GDM1 (cell line): ENCODE measurements around the gene NINL.
"Not testable (repeated sequence)": the region's sequence is repeated elsewhere in the genome, so short reads cannot be mapped to it uniquely, and the experiment has no call there.

Experiments used
- DNase-seq: peaks from one replicate; lab custom pipeline; 2025; lab: John Stamatoyannopoulos, UW

Gene NINL

DNA sequence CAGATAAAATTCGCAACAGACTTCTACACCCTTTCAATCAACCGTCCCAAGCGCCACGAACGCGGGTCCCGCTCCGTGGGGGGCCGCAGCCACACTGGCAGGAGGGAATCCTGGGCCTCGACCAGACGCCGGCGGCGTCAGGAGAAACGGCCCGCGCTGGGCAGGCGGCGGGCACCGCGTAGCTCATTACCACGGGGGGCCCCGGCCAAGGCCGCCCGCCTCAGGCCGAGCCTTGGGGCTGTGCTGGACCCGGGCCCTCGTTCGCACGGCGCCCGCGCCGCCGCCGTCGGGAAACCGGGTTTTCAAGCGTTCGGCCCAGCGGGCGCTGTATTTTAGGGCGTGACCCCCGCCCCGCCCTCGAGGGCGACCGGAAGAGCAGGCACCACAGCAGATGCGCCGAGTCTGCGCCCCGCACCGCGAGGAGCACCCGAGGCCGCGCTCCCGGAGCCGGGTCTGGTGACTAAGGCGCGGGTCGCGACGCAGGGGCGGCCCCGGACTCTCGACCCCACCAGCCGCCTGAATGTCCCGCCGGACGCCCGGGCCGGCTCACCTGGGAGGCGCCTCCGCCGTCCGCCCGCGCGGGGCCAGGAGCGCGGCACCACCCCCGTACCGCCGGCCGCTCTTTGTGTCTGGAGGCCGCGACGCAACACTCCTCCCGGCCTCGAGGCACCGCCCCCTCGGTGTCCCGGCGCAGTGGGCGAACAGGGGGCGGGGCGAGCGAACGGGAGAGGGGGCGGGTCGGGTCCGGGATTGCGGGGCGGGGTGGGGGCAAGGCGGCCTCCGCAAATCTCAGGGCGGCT lies at the start of gene NINL:
TSS of gene NINL (minus strand) at position 627 of the 800 bp plus-strand sequence. CDS start 58,944 bp downstream, outside the sequence.
- DNase-seq = no peak

DNA sequence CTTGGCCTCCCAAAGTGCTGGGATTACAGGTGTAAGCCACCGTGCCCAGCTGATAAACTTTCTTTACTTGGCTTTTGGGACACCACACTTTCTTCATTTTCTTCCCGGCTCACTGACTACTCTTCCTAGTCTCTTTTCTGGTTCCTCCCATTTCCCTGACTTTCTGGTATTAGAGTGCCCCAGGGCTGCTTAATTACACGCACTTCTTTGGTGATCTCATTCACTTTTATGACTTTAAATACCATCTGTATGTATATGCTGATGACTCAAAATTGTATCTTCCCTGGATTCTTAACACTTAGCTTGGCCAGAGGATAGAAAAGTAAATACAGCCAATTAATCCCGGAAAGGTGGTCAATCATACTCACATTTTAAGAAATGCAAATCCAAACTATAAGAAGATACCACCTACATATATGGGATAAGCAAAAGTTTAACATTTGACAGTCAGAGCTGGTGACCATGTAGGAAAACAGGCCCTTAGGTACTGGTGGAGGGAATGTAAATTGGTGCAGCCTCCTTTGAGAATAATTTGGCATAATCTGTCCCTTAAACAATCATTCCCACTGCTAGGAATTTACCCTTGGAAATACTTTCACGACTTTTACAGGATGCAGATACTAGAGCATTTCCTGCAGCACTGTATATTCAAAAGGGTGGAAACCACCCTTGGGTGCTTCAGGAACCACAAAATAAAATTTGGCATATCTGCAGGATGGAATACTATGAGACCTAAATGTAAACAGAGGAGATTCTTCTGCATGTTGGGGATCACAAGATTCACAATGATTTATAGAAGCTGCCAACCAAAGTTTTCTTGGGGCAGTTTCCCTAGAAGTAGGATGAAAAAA lies 47.8 kb upstream of the NINL start:
- DNase-seq = no peak

DNA sequence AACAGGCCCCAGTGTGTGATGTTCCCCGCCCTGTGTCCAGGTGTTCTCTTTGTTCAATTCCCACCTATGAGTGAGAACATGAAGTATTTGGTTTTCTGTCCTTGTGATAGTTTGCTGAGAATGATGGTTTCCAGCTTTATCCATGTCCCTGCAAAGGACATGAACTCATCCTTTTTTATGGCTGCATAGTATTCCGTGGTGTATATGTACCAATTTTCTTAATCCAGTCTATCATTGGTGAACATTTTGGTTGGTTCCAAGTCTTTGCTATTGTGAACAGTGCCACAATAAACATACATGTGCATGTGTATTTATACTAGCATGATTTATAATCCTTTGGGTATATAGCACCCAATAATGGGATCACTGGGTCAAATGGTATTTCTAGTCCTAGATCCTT lies 45.3 kb upstream of the NINL start:
- DNase-seq = not testable (repeated sequence)

DNA sequence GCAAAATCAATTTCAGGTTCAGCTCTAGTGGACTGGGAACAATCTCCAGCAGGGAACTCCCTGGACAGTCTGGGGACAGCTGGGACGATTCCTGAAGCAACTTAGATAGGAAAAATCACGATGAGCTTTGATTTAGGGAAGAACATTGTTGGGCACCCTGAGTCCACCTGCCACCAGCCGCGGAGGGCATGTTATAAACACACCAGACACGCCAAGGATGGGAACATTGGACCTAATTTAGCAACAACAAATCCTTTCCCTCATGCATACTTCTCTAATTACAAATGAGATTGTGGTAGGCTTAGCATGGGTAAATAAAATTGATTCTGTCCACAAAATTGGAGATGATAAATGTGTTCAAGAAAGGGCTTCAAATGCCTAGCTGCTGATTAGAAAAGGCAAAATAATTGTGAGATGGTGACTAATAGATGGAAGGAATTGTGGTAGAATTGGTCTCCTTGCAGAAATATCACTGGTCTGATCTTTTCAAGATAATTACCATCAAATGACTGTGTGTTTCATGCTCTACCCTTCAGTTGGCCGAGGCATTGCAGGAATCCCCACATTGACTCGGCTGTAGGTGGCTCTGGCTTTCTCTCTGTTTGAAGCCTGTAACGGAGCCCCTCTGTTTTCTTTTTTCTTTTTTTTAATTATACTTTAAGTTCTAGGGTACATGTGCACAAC lies 44.6 kb upstream of the NINL start:
- no peak for DNase-seq

DNA sequence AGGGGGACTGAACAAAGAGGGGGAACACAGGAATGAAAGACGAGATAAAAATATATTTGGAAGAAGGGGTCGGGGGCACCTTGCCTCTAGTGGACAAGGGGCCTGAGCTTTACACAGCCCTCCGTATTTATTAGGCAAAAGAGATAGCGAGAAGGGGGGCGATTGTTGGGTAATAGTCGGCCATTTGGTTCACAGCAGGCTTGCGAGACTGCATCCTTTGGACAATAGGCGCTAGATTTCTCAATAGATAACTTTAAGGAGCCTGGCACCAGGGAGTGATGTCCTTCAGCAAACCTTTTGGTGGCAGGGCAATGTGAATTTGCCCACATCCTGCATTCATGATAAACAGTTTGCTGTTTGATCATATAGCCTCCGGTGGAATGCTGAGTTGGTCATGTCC lies 41.4 kb upstream of the NINL start:
- DNase-seq = no peak

DNA sequence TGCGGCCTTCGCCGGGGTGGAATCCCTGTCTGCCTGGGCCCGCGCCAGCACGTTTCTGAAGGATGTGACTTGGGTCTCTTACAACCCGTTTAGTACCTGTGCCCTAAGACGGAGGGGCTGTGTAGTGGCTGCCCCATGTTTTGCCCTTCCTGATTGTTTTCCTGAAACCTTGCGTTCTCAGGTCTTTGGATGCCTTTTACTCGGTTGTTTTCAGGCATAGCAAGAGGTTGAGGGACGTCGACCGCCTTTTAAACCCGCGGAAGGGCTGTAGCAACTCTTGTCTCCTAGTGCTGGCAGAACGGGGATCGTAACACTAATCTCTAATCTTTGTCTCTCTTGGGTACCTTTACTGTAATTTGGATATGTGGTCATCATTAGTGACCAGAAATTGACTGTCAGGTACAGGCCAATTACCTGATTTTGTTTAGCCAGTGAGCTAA lies 39.2 kb upstream of the NINL start:
- DNase-seq = no peak

DNA sequence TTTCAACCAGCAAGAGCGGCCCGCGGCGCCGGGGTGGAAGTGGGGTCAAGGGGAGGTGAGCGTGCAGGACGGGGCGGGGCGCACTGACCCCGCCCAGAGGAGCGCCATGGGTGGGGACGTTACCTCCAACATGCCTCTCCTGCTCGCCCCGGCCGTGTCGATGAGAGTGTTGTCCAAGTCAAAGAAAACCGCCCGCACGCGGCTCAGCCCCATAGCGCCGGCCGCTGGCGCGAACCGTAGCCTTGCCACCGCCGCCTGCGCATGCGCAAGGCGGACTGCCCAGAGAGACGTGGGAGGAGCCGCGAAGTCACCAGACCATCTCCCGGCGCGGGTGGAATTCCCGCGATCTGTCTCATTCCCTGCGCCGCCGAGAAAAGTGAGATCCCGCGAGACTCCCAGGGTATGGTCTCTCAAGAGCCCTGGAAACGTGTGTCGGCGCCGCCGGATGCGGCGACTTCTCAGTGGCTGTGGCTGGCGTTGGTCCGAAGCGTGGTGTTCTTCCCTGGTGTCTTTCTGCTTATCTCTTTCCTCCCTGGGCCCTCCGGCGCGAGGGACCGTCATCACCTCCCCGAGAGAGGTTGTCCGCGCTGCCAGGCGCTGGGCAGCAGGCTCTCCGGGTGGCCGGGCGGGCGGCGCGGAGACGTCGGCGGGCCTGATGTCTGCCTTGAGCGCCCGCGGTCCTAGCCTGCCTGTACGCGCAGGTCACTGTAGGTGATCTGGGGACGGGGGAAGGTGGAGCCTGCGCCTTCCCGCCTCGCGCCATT lies 38.6 kb upstream of the NINL start, which contains the start of gene NANP:
TSS of gene NANP (minus strand) at position 279 of the 764 bp plus-strand sequence. CDS start at position 213, 66 bp downstream.
- peak; percentile 95 for DNase-seq

DNA sequence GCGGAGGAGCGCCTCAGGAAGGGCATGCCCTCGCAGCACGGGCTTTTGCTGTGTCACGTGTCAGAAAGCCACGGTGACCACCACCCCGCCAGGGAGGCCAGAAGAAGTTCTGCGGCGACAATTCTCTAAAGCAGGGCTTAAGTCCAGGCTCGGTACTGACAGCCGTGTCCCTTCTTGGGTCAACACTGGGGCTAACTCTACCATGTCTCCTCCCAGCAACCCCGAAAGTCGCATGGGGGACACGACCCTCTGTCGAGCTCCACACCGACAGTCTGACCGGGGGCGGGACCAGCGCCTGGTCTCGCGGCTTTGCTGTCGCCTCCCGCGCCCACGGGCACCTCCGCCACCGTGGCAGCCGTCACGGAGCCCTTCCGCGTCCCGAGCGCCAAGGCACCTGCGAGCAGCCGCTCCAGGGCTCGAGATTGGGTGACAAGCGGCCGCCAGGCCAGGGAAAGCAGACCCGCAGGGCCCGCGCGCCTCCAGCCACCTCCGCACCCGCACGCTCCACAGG lies 37.9 kb upstream of the NINL start:
- no peak for DNase-seq

DNA sequence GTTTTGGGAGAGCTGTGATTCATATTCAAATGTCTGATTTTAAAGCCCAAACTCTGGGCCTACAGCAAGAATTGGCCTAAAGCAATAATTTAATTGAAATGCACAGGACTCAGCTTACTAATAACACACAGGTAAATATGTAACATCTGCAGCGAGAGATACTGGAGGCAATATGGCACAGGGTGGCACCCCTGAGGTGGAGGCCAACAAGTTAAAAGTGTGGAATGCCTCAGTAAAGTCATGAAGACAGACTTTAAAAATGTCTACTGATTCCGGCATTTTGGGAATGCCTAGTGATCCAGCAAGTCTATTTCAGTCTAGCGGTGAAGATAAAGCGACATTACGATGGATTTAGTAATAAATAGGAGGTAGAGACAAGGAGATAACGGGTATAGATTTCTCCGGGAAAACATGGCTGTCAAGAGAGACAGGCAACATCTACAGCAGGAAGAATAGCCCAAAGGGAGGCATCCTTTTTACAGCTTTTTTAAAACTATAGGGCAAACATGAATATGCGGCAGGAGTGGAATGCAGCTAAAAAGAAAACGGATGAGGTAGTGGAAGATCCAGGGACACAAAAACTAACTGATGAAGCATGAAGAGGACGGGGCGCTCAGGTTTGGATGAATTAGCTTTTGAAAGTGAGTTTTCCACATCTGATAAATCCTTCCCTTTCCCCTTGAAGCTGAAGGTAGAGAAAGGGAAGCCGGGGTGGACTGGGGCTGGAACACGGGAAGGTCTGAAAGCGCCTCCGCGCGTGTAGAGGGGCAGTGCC lies 37.3 kb upstream of the NINL start:
- peak; percentile 18 for DNase-seq

DNA sequence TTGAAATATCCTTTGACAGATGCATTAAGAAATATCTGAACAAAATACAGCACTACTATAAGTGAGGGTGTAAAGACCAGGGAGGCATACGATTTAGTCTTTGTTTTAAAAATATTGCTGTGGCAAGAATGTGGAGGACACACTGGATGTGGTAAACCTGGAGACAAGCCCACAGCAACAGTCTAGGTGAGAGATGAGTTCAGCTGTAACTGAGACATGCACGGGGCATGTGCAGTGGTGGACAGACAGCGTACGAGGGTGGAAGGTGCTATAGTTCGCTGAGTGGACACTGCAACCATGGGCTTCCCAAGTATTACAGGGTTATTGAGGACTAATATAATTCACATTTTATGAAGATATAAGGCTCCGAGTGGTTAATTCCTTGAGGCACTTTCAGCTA lies 36.7 kb upstream of the NINL start:
- no peak for DNase-seq

DNA sequence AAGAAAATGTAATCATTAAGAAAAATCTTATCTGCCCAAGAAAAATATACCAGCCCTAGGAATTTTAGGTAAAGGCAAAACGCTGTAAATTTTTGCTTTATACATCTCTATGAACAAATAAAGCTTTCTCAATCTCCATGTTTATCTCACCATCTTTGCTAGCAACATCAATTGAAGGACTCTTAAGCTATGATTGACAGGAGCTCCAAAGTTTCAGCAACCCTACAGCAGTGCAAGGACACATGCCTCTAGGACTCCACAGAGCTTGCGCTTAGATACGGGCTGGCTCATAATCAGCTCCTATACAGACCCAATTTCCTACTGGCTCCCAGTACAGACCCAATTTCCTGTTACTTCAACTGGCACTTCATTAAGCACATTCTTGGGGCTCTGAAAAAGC lies 34.2 kb upstream of the NINL start:
- no peak for DNase-seq

DNA sequence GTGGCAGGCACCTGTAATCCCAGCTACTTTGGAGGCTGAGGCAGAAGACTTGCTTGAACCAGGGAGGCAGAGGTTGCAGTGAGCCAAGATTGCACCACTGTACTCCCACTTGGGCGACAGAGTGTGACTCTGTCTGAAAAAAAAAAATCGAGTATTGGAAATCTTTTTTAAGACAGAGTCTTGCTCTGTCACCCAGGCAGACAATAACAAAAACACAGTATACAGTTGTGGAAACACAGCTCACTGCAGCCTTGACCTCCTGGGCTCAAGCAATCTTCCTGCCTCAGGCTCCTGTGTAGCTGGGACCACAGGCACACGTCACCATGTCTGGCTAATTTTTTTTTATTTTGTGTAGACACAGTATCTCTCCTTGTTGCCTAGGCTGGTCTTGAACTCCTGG lies 23.4 kb upstream of the NINL start:
- DNase-seq = no peak

DNA sequence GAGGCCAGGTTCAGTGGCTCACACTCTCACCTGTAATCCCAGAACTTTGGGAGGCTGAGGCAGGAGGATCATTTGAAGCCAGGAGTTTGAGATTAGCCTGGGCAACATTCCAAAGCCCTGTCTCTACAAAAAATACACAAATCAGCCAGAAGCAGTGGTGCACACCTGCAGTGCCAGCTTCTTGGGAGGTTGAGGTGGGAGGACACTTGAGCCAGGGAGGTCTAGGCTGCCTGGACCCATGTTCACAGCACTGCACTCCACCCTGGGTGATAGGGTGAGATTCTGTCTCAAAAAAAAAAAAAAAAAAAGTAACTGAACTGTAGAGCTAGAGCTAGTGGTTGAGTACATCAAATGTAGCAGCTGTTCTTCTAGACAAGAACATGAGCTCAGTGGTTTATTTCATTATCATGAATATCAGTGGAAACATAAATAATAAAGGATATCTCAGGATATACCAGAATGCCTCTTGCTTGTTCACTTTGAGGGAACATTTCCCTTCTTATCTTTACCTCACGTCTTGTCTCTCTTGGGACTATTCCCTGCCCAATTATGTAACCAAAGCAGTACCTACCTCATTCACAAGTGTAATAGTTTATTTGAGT lies 20.9 kb upstream of the NINL start:
- DNase-seq = no peak

DNA sequence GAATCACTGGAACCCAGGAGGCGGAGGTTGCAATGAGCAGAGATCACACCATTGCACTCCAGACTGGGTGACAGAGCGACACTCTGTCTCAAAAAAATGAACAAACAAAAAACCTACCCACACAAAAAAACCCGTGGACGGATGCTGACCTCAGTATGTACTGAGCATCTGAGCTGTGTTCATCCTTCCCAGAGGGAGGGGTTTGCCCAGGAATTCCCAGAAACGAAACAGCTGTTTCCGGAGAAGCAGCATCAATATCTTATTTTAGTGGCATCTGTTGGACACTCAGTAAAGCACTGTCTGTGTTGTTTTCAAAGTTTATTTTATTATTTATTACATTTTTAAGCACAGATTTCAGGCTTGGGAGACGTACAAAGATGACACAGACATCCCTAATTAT lies 19.8 kb upstream of the NINL start:
- DNase-seq = no peak

DNA sequence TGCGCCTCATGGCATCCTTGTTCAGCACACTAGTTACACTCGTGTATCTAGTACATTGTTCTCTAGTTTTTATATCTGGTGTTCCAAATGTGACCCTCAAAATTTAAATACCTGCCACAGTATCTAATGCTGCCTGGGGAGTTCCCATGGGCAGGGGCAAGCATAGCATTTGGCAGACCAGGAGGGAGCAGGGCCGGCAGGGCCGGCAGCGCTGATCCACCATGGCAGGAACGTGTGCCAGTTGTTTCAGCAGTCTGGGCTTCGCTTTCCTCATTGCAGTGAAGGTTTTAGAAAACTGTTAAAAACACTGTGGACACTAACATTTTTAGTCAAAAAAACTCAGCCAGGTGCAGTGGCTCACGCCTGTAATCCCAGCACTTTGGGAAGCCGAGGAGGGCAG lies 19.3 kb upstream of the NINL start:
- no peak for DNase-seq

DNA sequence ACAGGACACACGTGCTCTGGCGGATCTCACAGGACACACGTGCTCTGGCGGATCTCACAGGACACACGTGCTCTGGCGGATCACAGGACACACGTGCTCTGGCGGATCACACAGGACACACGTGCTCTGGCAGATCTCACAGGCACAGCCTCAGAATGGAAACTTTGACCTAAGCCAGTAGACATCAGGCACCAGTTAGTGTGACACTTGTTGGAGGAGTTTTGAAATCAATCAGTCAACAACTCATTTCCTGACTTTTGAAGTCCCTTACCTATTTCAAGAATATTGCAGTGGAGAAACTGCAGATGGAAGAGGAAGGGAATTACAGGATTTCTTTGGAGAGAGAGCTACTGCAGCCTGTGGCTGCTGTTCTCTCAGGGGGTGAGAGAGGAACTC lies 17.6 kb upstream of the NINL start:
- DNase-seq = not testable (repeated sequence)

DNA sequence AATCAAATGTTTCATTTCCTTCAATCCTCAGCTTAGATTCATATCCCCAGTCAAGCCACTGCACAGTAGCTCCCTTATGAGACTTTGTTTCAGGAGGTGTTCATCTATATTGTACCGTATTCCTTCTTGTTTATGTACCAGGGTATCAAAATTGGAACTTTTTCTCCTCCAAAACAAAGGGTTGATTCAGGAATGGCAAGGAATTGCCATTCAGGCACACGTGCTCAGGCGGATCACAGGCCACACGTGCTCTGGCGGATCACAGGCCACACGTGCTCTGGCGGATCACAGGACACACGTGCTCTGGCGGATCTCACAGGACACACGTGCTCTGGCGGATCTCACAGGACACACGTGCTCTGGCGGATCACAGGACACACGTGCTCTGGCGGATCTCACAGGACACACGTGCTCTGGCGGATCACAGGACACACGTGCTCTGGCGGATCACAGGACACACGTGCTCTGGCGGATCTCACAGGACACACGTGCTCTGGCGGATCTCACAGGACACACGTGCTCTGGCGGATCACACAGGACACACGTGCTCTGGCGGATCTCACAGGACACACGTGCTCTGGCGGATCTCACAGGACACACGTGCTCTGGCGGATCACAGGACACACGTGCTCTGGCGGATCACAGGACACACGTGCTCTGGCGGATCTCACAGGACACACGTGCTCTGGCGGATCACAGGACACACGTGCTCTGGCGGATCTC lies 17.0 kb upstream of the NINL start:
- DNase-seq = not testable (repeated sequence)

DNA sequence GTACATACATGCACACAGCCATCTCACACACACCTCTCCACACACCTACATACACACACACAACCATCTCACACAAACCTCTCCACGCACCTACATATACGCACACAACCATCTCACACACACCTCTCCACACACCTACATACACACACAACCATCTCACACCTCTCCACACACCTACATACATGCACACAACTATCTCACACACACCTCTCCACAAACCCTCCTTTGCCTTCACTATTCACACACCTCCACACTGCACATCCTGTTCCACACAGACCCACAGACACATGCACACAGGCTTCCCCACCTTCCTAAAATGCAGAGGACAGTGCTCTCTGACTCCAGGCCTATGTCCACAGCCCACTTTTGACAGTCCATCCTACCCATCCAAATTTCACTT lies 16.3 kb upstream of the NINL start:
- DNase-seq = no peak

DNA sequence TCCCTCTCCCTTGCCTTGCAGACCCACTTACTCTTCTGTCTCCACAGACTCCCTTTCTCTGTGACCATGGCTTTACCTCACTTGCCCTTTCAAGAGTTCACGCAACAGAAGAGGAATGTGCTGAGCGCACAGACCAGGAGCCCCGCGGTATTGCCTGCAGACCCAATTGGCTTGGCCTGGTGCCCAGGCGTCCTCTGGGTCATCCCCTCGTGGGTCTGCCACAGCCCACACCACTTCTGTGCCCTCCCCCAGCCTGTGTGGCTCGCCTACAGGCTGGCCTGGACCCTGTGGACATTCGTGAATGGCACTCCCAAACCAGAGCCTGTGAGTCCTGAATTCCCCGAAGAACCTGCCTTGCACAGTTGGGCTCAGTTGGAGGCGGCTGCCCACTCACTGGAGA lies 15.3 kb upstream of the NINL start:
- no peak for DNase-seq
